GM21515 (cell line): ENCODE data around the gene A4GALT.
"Not testable (repeated sequence)": the region's sequence is repeated elsewhere in the genome, so short reads cannot be mapped to it uniquely, and the experiment has no call there.

Source experiments
- ATAC-seq: cut with Tn5 transposase; IDR thresholded peaks from one replicate; pipeline ENCODE4 v1.9.1; 2021; ENCODE audit not compliant: unreplicated experiment

The A4GALT gene

GRCh38 chr22:42720263-42721044, at the start of gene A4GALT:
Gene A4GALT, minus strand, starts transcription at chr22:42720870. Its CDS starts 26,919 bp downstream, at chr22:42693951.
- ATAC-seq: no peak

- no peak for ATAC-seq
Observed at GRCh38 chr22:42770448-42770726, 49.7 kb upstream of the A4GALT start.

- no peak for ATAC-seq
Observed at GRCh38 chr22:42769574-42770447, 49.1 kb upstream of the A4GALT start.

GRCh38 chr22:42769238-42769573, 48.5 kb upstream of the A4GALT start:
- ATAC-seq: no peak

GRCh38 chr22:42768385-42769035, 47.8 kb upstream of the A4GALT start:
- no peak for ATAC-seq

GRCh38 chr22:42766860-42767259, 46.2 kb upstream of the A4GALT start:
- ATAC-seq: no peak

- ATAC-seq: no peak
Observed at GRCh38 chr22:42764895-42765363, 44.3 kb upstream of the A4GALT start.

GRCh38 chr22:42763965-42764480, 43.4 kb upstream of the A4GALT start:
- no peak for ATAC-seq

- ATAC-seq: no peak
Observed at GRCh38 chr22:42760806-42761565, 40.3 kb upstream of the A4GALT start.

- no peak for ATAC-seq
Observed at GRCh38 chr22:42758931-42759629, 38.4 kb upstream of the A4GALT start.

- not testable (repeated sequence) for ATAC-seq
Observed at GRCh38 chr22:42755553-42755952, 34.9 kb upstream of the A4GALT start.

- ATAC-seq: not testable (repeated sequence)
Observed at GRCh38 chr22:42755121-42755520, 34.5 kb upstream of the A4GALT start.

- ATAC-seq: no peak
Observed at GRCh38 chr22:42754658-42755057, 34.0 kb upstream of the A4GALT start.

GRCh38 chr22:42752912-42753311, 32.2 kb upstream of the A4GALT start:
- ATAC-seq: no peak

GRCh38 chr22:42752230-42752746, 31.6 kb upstream of the A4GALT start:
- no peak for ATAC-seq

GRCh38 chr22:42750421-42750820, 29.8 kb upstream of the A4GALT start:
- not testable (repeated sequence) for ATAC-seq

- no peak for ATAC-seq
Observed at GRCh38 chr22:42747701-42748513, 27.2 kb upstream of the A4GALT start.

- ATAC-seq: no peak
Observed at GRCh38 chr22:42745118-42745517, 24.4 kb upstream of the A4GALT start.

- no peak for ATAC-seq
Observed at GRCh38 chr22:42743501-42743991, 22.9 kb upstream of the A4GALT start.
